ENCODE measurements around the gene DOCK9. TPM values are rescaled to one million over a fixed set of nuclear protein-coding genes. Genes with fewer than 3 reads are reported as not detected.
"Not testable (repeated sequence)": the region's sequence is repeated elsewhere in the genome, so short reads cannot be mapped to it uniquely, and the experiment has no call there.

DOCK9 gene
- total RNA-seq, 1 donor from 2014 or later: 311 TPM

DNA sequence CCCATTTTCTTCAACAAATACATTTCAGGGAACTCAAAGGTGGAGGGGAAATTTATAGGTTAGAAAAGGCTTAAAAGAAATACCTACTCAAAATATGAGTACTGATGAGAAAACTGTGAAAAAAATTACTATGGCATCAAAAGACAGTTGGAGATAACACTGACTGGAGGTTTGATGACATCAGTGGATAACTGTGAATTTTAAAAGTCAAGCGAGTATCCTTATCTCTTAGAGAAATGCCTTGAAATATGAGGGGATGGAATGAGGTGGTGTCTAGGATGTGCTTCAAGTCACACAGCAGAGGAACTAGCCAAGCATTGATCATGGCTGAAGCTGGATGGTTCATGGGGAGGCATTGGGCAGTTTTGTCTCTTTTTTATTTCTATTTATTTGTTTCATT lies 198.2 kb downstream of the DOCK9 start:
- DNase-seq (ENCODE audit: low read depth, low spot score): no peak

GRCh38 chr13:98778749-98779148 lies 199.1 kb downstream of the DOCK9 start:
- DNase-seq (ENCODE audit: low read depth, low spot score): peak; percentile 45

DNA sequence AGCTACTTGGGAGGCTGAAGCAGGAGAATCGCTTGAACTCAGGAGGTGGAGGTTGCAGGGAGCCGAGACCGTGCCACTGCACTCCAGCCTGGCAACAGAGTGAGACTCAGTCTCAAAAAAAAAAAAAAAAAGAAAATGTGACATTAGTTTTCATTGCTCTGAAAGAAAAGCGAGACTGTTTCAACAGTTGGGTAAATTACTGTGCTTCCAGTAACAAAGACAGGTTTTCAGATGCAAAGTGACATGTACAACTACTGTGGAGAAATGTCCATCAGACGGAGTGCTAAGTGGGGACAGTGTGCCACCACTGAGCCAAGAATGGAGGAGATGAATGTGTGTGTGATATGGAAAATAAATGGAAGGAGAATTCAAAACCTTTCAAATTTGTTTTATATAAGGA lies 201.2 kb downstream of the DOCK9 start:
- DNase-seq (ENCODE audit: low read depth, low spot score): no peak

DNA sequence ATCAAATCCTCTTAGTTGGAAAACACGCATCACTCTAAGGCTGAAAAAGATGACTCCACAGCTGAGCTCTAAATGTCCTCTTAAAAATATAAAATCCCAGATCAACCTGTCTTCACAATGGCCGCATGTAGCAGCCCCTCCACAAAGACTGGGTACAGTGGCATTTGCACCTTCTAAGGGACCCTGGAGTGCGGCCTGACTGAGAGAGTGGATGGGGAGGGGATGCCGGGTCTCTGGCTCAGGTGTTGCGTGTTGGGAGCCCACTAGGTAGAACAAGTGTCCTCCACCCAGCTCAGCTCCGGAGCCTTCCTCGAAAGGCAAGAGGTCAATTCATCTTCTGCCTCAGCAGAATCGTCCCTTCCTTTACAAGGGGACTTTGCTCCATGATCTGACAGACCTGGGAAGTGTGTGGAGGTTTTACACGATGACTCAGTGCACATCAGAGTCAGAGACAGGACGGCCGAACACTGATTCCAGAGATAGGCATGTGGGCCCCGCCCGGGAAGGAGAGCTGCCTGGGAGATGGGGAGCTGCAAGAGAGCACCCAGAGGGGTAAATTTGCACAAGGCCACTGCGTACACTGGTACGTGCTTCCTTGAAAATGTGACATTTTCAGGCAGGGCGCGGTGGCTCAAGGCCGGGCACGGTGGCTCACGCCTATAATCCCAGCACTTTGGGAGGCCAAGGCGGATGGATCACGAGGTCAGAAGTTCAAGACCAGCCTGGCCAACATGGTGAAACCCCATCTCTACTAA lies 201.8 kb downstream of the DOCK9 start:
- DNase-seq (ENCODE audit: low read depth, low spot score): no peak

GRCh38 chr13:98775386-98775785 lies 202.5 kb downstream of the DOCK9 start:
- DNase-seq (ENCODE audit: low read depth, low spot score): no peak

GRCh38 chr13:98774776-98775175 lies 203.1 kb downstream of the DOCK9 start:
- no peak for DNase-seq (ENCODE audit: low read depth, low spot score)

DNA sequence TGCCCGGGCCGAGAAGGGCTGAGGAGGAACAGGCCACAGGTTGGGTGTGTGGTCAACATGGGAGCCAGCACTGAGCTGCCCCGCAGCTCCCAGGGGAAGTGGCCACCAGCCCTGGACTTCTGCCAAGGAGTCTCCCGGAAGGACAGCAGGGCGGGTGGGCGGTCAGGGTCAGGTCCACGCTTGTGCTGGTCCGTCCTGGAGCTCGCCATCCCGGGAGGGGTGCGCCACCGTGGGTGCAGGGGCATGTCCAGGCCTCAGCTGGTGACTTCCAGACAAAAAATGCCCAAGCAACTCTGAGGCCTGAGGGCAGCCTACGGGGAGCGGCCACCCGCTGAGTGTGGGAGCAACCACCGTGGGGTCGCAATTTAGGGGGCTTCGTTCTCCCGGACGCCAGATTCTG lies 203.9 kb downstream of the DOCK9 start:
- DNase-seq (ENCODE audit: low read depth, low spot score): no peak

GRCh38 chr13:98772794-98773452 lies 204.9 kb downstream of the DOCK9 start:
- DNase-seq (ENCODE audit: low read depth, low spot score): no peak

DNA sequence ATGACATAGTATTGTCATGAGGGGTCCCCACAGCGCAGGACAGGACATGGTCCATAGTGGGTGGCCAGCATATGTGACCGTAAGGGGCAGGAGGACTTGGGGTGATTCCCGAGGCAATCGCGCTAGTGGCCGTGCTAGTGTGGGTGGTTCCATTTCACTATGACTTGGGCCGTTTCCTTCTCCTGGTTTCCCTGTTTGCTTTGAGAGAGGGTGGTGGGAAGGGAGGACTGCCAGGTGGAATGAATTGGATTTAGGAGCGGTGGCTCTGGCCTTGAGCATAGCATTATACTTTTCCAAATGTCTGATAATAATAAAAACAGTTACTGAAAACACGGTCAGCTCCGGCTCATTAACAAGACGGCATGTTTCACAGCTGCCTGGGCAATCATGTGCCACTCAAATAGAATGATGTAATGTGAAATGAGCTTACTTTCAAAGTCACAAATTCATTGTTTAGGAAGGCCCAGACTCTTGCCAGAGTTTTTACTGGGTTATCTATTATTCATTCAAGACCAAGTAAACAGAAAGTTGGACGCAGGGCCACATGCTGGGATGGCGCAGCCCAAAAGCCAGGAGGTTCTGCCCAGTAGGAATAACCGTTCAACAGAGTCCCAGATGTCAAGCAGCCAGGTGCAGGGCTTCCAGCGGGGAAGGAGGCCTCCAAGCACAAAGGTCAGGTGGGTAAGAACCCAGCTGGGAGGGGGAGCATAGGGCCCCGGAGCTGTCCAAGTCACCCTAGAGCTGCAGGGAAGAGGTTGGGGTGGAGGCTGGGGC lies 205.8 kb downstream of the DOCK9 start:
- no peak for DNase-seq (ENCODE audit: low read depth, low spot score)

- DNase-seq (ENCODE audit: low read depth, low spot score): no peak
Observed at GRCh38 chr13:98769736-98770135, 208.1 kb downstream of the DOCK9 start.

- DNase-seq (ENCODE audit: low read depth, low spot score): no peak
Observed at GRCh38 chr13:98768522-98768921, 209.3 kb downstream of the DOCK9 start.

DNA sequence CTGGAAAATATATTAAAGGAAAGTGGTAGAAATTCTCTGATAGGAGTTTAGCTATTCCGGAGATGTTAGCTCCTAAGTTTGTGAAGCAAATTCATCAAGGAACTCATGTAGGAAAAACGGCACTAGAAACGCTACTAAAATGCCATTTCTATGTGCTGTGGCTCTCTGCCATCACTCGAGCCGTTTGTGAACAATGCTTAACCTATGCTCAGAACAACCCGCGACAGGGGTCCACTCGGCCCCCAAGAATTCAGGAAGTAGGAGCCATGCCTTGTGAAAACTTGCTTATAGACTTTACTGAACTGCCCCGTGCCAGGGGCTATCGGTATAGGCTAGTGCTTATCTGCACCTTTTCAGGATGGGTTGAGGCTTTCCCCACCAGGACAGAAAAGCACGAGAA lies 211.2 kb downstream of the DOCK9 start:
- no peak for DNase-seq (ENCODE audit: low read depth, low spot score)

GRCh38 chr13:98765996-98766519 lies 211.8 kb downstream of the DOCK9 start:
- DNase-seq (ENCODE audit: low read depth, low spot score): no peak

DNA sequence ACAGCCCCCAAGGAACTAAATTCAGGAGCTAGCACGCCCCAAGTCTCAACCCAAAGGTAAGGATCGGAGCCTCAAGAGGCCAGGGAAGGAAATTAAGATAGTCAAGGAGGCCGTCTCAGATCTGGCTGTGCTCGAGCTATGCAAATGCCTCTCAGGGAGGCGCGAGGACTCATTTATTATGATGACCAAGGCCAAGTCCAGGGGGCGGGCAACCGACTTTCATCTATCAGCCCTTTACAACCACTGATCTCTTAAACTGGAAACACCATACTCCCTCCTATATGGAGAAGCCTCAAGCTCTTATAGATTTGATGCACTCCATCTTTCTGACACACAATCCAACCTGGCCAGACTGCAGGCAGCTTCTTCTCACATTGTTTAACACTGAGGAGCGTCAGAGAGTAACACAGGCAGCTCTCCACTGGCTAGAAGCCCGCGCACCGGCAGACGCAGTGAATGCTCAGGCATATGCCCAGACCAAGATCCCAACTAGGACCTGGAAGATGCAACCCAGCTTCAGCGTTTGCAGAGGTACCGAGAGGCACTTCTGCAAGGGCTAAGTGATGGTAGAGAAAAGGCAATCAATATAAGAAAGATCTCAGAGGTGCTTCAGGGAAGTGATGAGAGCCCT lies 215.8 kb downstream of the DOCK9 start:
- no peak for DNase-seq (ENCODE audit: low read depth, low spot score)

DNA sequence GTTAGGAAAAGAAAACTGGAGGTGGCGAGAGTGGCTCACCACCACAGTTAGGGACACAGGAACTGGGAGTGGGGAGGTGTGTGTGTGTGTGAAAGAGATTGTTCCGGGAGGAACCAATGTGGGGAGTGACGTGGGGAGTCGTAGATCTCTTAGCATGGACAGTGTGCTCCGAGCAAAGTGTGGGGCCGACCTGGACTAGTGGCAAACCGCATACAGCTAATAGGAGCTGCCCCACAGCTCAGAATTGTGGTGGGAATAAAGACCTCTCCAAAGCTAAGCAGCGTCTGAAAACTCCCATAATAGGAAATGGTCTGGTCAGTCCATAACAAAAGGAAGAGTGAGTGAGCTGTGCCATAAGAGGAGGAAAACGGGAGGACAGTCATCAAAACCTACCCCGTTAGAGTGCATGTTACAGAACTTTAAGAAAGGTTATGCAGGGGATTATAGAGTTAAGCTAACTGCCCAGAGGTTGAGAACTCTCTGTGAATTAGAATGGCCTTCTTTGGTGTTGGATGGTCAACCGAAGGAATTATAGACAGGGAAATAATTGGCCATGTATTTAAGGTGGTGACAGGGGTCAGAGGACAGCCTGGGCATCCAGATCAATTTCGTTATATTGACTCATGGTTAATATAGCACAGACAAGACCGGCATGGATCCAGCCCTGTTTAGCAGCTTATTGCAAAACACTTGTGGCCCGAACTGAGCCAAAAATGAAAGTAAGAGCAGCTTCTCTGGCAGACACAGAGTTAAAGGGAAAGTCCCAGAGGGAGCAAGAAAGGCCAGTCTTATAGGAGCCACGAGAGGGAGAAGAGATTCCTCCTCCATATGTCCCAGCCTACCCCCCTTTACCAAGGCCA lies 216.5 kb downstream of the DOCK9 start:
- no peak for DNase-seq (ENCODE audit: low read depth, low spot score)

- DNase-seq (ENCODE audit: low read depth, low spot score): no peak
Observed at GRCh38 chr13:98755729-98756128, 222.1 kb downstream of the DOCK9 start.

DNA sequence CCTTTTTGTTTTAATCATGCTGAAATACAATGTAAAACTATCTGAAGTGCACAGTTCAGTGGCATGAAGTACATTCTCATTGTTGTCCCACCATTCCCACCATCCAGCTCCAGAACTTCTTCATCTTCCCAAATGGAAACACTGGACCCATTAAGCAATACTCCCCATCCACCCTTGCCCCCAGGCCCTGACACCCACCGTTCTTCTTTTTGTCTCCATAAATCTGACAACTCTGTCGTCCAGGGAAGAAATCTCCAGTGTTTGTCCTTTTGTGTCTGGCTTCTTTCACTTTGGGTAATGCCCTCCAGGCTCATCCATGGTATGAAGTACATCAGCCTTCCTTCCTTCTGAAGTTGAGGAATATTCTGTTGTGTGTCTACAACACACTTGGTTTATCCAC lies 222.7 kb downstream of the DOCK9 start:
- DNase-seq (ENCODE audit: low read depth, low spot score): no peak

GRCh38 chr13:98754468-98754867 lies 223.4 kb downstream of the DOCK9 start:
- not testable (repeated sequence) for DNase-seq (ENCODE audit: low read depth, low spot score)

DNA sequence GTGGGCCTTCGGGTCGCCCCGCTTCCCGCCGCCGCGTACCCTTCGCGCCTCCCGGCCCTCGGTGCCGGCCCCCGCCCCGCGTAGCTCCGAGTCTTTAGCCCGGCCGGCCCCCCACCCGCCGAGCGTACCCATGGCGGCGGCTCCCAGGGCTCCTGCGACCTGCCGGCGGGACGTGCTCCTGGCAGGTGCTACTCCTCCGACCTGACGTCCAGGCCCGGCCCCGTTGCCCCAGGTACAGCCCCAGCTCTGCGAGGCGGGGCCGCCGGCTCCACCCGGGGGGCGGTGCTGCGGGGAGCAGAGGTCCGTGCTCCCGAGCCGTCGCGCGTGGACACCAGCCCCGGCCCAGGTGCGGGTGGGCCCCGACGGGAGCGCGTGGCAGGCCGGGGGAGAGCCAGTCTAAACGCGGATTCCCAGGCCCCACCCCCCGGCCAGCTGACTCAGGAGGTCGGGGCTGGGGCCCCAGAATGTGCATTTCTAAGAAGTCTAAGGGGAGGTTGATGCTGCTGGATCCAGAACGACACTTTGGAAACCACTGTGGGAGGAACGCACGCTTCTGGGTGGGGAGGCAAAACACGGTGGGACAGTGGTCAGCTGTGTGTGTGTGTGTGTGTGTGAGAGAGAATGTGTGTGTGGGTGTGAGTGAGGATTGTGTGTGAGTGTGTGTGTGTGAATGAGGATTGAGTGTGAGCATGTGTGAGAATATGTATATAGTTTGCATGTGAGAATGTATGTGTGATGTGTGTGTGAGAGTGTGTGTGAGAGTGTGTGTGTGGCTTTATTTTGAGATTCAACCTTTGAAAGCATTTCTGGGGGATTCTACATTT lies 225.2 kb downstream of the DOCK9 start, which contains the start of gene SLC15A1:
TSS of gene SLC15A1 (minus strand) at position 206 of the 824 bp plus-strand sequence. CDS start at position 132, 74 bp downstream.
- DNase-seq (ENCODE audit: low read depth, low spot score): no peak

All from pulmonary artery endothelial cell (primary cell).